GM20431 (cell line): ENCODE data around the gene CAMSAP1.
"Not testable (repeated sequence)": the region's sequence is repeated elsewhere in the genome, so short reads cannot be mapped to it uniquely, and the experiment has no call there.

ENCODE experiments used
- in situ Hi-C: fragments of 300-500 bp; cut with MseI, MboI; formaldehyde crosslinking; loops from one replicate; pipeline ENCODE4 v1.15.0; 2020; ENCODE audit warnings: low sequenced_read_pairs; ENCODE audit not compliant: unreplicated experiment

CAMSAP1 gene

GRCh38 chr9:135903358-135903656, 4.0 kb downstream of the CAMSAP1 start:
- in situ Hi-C loops = no loop called here

GRCh38 chr9:135902655-135903357, 4.5 kb downstream of the CAMSAP1 start:
- in situ Hi-C loops = no loop called here

- in situ Hi-C loops = no loop called here
Observed at GRCh38 chr9:135901826-135902225, 5.5 kb downstream of the CAMSAP1 start.

- in situ Hi-C loops = no loop called here
Observed at GRCh38 chr9:135901031-135901758, 6.2 kb downstream of the CAMSAP1 start.

- in situ Hi-C loops = no loop called here
Observed at GRCh38 chr9:135898634-135899407, 8.5 kb downstream of the CAMSAP1 start.

GRCh38 chr9:135896626-135897025, 10.7 kb downstream of the CAMSAP1 start:
- in situ Hi-C loops = no loop called here

GRCh38 chr9:135896205-135896604, 11.1 kb downstream of the CAMSAP1 start:
- in situ Hi-C loops = no loop called here

- in situ Hi-C loops = no loop called here
Observed at GRCh38 chr9:135895202-135895848, 12.0 kb downstream of the CAMSAP1 start.

GRCh38 chr9:135893104-135893503, 14.2 kb downstream of the CAMSAP1 start:
- in situ Hi-C loops = no loop called here

- in situ Hi-C loops = not testable (repeated sequence)
Observed at GRCh38 chr9:135892327-135892726, 15.0 kb downstream of the CAMSAP1 start.

- in situ Hi-C loops = no loop called here
Observed at GRCh38 chr9:135891027-135891631, 16.2 kb downstream of the CAMSAP1 start.

- in situ Hi-C loops = no loop called here
Observed at GRCh38 chr9:135890190-135891026, 16.9 kb downstream of the CAMSAP1 start.

GRCh38 chr9:135889564-135890189, 17.7 kb downstream of the CAMSAP1 start:
- in situ Hi-C loops = no loop called here

GRCh38 chr9:135888766-135889394, 18.5 kb downstream of the CAMSAP1 start:
- in situ Hi-C loops = no loop called here

GRCh38 chr9:135888126-135888765, 19.1 kb downstream of the CAMSAP1 start:
- in situ Hi-C loops = no loop called here

- in situ Hi-C loops = no loop called here
Observed at GRCh38 chr9:135887585-135888050, 19.7 kb downstream of the CAMSAP1 start.

GRCh38 chr9:135887021-135887507, 20.3 kb downstream of the CAMSAP1 start:
- in situ Hi-C loops = no loop called here
